ENCODE data around the gene OR2A42.
"Not testable (repeated sequence)": the region's sequence is repeated elsewhere in the genome, so short reads cannot be mapped to it uniquely, and the experiment has no call there.

The OR2A42 gene

GRCh38 chr7:144245372-144245771 lies 6.0 kb upstream of the OR2A42 start:
- DNase-seq (ENCODE audit: low spot score); in situ Hi-C loops (cut with MboI; ENCODE audit: low pct_unique_long_range_greater_than_20kb, low sequenced_read_pairs, unreplicated experiment): not testable (repeated sequence)

DNA sequence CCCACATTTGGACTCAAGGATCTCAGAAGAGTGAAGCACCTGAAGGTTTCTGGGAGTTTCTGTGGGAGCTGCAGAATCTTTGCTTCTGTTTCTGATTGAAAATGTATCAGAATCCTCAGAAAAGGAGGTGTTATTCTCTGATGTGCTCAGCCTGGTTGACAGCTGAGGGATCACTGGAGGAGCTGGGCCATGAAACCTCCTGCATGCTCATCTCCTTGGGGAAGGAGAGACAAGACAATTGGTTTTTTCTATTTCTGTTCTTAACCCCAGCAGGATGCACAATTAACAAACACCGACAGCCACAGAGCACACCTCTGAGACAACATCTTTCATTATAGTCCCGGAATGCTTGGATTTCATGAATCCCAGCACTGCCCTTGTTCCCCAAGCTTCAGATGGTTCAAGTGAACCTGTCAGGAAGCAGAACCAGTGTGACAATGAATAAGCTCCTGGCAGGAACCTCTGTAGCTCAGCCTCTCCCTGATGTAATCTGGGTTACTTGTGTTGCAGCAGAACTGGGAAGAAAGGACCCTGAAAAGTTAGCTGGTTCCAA lies 799 bp downstream of the OR2A42 start:
- DNase-seq (ENCODE audit: low spot score); in situ Hi-C loops (cut with MboI; ENCODE audit: low pct_unique_long_range_greater_than_20kb, low sequenced_read_pairs, unreplicated experiment): not testable (repeated sequence)

DNA sequence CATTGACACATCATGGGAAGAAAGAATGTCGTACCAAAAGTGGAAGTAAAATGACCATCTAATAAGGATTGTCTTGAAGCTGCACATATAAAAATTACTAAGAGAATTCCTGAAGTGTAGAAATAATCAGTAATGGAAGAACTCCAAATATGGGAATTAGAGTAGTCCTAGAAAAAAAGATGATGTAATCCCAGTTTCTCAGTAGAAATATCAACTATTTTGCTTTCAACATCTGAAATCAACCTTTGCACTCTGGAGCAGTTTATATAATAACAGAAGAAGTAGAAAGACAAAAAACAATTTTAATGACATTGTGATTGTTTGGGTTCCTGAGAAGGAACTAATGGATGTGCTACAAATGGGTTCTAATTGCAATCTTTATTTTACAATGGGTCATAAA lies 6.4 kb downstream of the OR2A42 start:
- DNase-seq (ENCODE audit: low spot score); in situ Hi-C loops (cut with MboI; ENCODE audit: low pct_unique_long_range_greater_than_20kb, low sequenced_read_pairs, unreplicated experiment): not testable (repeated sequence)

DNA sequence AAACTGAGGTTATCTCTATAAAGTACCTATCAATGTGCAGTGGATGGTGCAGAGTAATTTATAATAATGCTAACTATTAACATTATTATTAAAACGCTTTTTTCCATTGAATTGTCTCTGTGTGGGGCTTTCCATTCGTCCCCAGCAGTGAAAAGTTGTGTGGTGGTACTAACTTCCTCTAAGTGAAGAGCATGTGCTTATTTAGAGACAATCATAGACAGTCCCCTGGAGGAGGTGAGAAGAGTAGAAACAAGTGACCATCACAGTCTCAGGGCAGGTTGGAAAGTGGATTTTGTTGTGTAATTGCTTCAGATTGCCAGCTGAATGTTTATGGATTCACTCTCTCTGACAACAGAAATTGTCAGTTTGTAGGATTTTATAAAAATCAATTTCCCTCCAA lies 8.4 kb downstream of the OR2A42 start:
- in situ Hi-C loops (cut with MboI; ENCODE audit: low pct_unique_long_range_greater_than_20kb, low sequenced_read_pairs, unreplicated experiment); DNase-seq (ENCODE audit: low spot score): not testable (repeated sequence)

DNA sequence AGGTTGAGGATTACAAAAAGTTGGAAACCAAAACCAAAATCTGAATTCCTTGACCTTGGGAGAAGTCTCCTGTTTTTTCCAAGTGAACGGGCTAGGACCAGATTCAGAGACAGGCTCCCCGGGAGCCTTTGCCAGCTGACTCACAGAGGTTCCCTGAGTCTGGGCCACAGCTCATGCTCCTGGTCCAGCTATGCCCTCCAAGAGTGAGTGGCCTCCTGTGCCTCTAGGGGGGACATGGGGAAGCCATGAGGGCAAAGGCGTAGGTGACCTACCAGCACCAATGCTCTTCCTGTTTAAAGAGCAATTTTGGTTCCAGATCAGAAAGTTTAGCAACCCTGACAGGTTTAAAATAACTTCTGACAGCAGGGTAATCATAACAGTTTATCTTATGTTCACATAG lies 10.6 kb downstream of the OR2A42 start:
- DNase-seq (ENCODE audit: low spot score); in situ Hi-C loops (cut with MboI; ENCODE audit: low pct_unique_long_range_greater_than_20kb, low sequenced_read_pairs, unreplicated experiment): not testable (repeated sequence)

DNA sequence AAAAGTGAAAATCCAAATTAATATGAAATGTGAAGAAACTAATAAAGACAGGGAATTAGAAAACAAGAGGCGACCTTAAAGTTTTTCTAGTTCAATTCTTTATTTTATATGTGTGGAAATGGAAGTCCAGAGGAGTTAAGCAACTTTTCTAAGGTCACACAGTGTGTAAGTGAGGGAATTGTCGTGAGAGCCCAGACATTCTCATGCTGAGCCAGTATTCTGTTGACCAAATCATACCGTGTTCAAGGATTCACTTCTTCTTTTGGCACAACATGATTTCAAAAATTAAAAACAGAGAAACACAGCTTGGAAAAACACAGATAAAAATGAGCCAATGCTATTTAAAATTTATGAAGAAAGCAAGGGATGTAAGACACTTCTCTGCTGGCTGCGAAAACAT lies 12.5 kb downstream of the OR2A42 start:
- DNase-seq (ENCODE audit: low spot score); in situ Hi-C loops (cut with MboI; ENCODE audit: low pct_unique_long_range_greater_than_20kb, low sequenced_read_pairs, unreplicated experiment): not testable (repeated sequence)

- in situ Hi-C loops (cut with MboI; ENCODE audit: low pct_unique_long_range_greater_than_20kb, low sequenced_read_pairs, unreplicated experiment); DNase-seq (ENCODE audit: low spot score): not testable (repeated sequence)
Observed at GRCh38 chr7:144223675-144224074, 15.7 kb downstream of the OR2A42 start.

GRCh38 chr7:144220531-144220930 lies 18.9 kb downstream of the OR2A42 start:
- DNase-seq (ENCODE audit: low spot score); in situ Hi-C loops (cut with MboI; ENCODE audit: low pct_unique_long_range_greater_than_20kb, low sequenced_read_pairs, unreplicated experiment): not testable (repeated sequence)

- DNase-seq (ENCODE audit: low spot score); in situ Hi-C loops (cut with MboI; ENCODE audit: low pct_unique_long_range_greater_than_20kb, low sequenced_read_pairs, unreplicated experiment): not testable (repeated sequence)
Observed at GRCh38 chr7:144219149-144219548, 20.3 kb downstream of the OR2A42 start.

DNA sequence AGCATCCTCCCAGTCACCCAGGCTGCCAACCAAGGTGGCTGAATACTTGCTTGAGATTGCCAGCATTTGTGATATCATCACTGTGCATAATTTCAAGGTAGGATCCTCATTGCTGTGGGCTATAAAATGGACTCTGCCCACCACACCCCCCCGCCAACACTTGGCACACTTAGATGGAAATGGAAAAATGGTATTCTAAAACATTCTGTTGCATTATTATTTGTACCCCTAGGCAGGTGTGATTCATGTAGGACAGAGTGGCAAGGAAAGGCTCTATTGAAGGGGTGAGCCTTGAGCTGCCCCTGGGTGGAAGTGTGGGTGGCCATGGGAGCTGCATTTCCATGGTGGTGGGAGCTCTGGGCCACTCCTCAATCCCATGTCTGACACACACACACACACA lies 20.8 kb downstream of the OR2A42 start:
- DNase-seq (ENCODE audit: low spot score); in situ Hi-C loops (cut with MboI; ENCODE audit: low pct_unique_long_range_greater_than_20kb, low sequenced_read_pairs, unreplicated experiment): not testable (repeated sequence)

DNA sequence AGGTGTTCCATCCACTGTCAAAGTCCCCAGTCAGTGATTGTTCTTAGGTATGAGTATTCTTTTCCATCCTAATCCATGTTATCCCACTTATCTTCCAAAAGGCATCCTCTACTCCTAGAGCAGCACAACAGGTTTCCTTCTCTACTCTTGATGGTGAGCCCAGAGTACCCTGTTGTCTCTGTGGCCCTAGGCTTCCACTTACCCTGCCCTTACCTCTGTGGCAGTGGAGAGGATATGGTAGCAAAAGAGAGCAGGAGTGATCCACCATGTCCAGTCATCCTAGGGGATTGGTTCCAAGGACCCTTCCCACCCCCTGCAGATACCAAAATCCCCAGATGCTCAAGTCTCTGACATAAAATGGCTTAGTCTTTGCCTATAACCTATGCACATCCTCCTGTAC lies 22.2 kb downstream of the OR2A42 start:
- DNase-seq (ENCODE audit: low spot score); in situ Hi-C loops (cut with MboI; ENCODE audit: low pct_unique_long_range_greater_than_20kb, low sequenced_read_pairs, unreplicated experiment): not testable (repeated sequence)

GRCh38 chr7:144205306-144205705 lies 34.1 kb downstream of the OR2A42 start:
- in situ Hi-C loops (cut with MboI; ENCODE audit: low pct_unique_long_range_greater_than_20kb, low sequenced_read_pairs, unreplicated experiment); DNase-seq (ENCODE audit: low spot score): not testable (repeated sequence)

GRCh38 chr7:144203086-144203485 lies 36.3 kb downstream of the OR2A42 start:
- DNase-seq (ENCODE audit: low spot score); in situ Hi-C loops (cut with MboI; ENCODE audit: low pct_unique_long_range_greater_than_20kb, low sequenced_read_pairs, unreplicated experiment): not testable (repeated sequence)

GRCh38 chr7:144201978-144202377 lies 37.4 kb downstream of the OR2A42 start:
- in situ Hi-C loops (cut with MboI; ENCODE audit: low pct_unique_long_range_greater_than_20kb, low sequenced_read_pairs, unreplicated experiment), result not testable (repeated sequence)

GRCh38 chr7:144198934-144199333 lies 40.5 kb downstream of the OR2A42 start:
- DNase-seq (ENCODE audit: low spot score); in situ Hi-C loops (cut with MboI; ENCODE audit: low pct_unique_long_range_greater_than_20kb, low sequenced_read_pairs, unreplicated experiment): not testable (repeated sequence)

More at GRCh38 chr7:144201978-144202377, 37.4 kb downstream of the OR2A42 start:
- not testable (repeated sequence) for DNase-seq (ENCODE audit: low spot score)

DNA sequence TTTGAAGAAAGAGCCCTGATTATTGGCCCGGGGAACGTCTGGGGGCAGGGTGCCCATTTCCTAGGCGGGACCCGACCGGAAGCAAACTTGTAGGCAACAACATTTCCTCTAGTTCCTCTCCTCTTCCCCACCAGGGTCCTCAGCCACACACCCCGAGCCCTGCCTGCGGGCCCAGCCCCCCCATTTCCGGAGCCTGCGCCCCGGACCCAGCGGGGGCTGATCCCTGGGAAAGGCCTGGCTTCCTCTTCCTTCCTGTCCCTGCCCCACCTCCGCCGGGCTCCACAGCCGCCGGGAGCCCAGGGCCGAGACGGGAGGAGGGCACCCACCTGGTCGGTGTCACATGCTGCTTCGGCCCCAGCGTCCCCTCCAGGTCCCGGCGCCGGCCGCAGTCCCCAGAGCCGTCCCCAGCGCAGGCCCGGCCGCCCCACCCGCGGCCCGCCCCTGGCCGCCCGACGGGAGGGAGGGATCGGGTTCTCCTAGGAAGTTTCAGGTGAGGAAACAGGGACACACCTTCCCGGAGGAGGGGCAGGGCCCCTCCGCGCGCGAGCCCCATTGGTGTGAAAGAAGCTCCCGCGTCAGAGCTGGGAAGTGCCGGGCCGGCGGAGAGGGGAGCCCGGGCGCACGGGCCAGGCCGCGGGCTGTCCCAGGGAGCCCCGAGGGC lies 44.1 kb downstream of the OR2A42 start, which contains the start of gene ARHGEF35:
Gene ARHGEF35, minus strand, starts transcription at position 622 of the 661 bp plus-strand sequence. CDS start 7,450 bp downstream, outside the sequence.
- in situ Hi-C loops (cut with MboI; ENCODE audit: low pct_unique_long_range_greater_than_20kb, low sequenced_read_pairs, unreplicated experiment); DNase-seq (ENCODE audit: low spot score): not testable (repeated sequence)

- in situ Hi-C loops (cut with MboI; ENCODE audit: low pct_unique_long_range_greater_than_20kb, low sequenced_read_pairs, unreplicated experiment); DNase-seq (ENCODE audit: low spot score): not testable (repeated sequence)
Observed at GRCh38 chr7:144194453-144194852, 45.0 kb downstream of the OR2A42 start.

DNA sequence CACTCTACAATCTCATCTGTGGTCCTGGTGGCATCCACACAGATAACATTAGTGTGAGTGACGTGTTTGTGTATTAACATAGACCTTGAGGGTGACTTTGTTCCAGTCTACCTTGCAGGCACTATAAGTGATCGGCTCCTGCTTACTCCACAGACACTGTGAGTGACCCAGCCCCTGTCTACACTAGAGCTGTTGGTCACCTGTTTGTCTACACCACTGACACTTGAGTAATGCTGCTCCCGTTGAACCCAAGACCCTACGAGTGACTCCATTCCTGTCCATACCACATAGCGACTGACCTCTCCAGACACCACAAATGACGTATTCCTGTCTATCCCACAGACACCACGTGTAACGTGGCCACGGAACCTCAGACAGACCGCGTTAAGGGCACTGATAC lies 45.6 kb downstream of the OR2A42 start:
- DNase-seq (ENCODE audit: low spot score); in situ Hi-C loops (cut with MboI; ENCODE audit: low pct_unique_long_range_greater_than_20kb, low sequenced_read_pairs, unreplicated experiment): not testable (repeated sequence)

- DNase-seq (ENCODE audit: low spot score); in situ Hi-C loops (cut with MboI; ENCODE audit: low pct_unique_long_range_greater_than_20kb, low sequenced_read_pairs, unreplicated experiment): not testable (repeated sequence)
Observed at GRCh38 chr7:144188578-144189171, 50.7 kb downstream of the OR2A42 start.

All from GM13977 (cell line).